ENCODE results near the gene MEGF11.

The MEGF11 gene

DNA sequence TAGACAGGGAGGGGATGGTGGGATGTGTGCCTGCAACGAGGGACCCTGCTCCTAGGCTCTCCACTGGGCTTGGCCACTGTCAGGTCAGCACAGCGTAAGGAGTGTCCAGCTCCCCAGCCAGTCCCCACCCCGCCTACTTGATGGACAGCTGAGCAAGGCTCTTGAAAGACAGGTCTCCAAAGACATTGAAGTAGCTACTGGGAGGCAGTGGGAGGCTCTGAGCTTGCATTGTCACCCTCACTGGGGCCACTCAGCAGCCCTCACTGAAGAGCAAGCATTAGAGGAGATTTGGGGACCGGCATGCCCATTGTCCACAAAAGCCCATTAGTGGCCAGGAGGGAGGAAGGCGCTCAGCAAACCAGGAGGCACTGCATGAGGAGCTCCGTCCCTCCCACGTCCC lies 146.5 kb downstream of the MEGF11 start:
- H3K9me3 ChIP-seq (ENCODE audit: control insufficient read depth, insufficient read depth, low read depth, low read length), result no peaks in the 10 kb centered on the region
- no peak for TF ChIP-seq ZNF132 (tag by site-specific recombination; IDR thresholded peaks at IDR 0.05; ENCODE audit: borderline replicate concordance)
- TF ChIP-seq, protein P1, sequence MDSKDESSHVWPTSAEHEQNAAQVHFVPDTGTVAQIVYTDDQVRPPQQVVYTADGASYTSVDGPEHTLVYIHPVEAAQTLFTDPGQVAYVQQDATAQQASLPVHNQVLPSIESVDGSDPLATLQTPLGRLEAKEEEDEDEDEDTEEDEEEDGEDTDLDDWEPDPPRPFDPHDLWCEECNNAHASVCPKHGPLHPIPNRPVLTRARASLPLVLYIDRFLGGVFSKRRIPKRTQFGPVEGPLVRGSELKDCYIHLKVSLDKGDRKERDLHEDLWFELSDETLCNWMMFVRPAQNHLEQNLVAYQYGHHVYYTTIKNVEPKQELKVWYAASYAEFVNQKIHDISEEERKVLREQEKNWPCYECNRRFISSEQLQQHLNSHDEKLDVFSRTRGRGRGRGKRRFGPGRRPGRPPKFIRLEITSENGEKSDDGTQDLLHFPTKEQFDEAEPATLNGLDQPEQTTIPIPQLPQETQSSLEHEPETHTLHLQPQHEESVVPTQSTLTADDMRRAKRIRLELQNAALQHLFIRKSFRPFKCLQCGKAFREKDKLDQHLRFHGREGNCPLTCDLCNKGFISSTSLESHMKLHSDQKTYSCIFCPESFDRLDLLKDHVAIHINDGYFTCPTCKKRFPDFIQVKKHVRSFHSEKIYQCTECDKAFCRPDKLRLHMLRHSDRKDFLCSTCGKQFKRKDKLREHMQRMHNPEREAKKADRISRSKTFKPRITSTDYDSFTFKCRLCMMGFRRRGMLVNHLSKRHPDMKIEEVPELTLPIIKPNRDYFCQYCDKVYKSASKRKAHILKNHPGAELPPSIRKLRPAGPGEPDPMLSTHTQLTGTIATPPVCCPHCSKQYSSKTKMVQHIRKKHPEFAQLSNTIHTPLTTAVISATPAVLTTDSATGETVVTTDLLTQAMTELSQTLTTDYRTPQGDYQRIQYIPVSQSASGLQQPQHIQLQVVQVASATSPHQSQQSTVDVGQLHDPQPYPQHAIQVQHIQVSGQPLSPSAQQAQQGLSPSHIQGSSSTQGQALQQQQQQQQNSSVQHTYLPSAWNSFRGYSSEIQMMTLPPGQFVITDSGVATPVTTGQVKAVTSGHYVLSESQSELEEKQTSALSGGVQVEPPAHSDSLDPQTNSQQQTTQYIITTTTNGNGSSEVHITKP (tag by site-specific recombination; IDR thresholded peaks at IDR 0.05), result peak; percentile 63
- no peak overlapping the region for H3K4me3 ChIP-seq (ENCODE audit: low read depth, low read length)
- ChIA-PET POLR2A (no interaction called here), CTCF (interaction anchor here (0.6 kb wide), 1 partner anchor 181 kb away, joined by 3 read pairs; no protein-coding TSS in a partner anchor)
- no peak overlapping the region for H3K27ac ChIP-seq (ENCODE audit: extremely low read depth, low read depth, low read length)
- no peaks in the 10 kb centered on the region for H3K36me3 ChIP-seq (ENCODE audit: control insufficient read depth in 2 of 2, insufficient read depth in 1 of 2, low read length in 2 of 2)
- no peaks in the 10 kb centered on the region for H3K4me1 ChIP-seq (ENCODE audit: control insufficient read depth, insufficient read depth, low read length)

DNA sequence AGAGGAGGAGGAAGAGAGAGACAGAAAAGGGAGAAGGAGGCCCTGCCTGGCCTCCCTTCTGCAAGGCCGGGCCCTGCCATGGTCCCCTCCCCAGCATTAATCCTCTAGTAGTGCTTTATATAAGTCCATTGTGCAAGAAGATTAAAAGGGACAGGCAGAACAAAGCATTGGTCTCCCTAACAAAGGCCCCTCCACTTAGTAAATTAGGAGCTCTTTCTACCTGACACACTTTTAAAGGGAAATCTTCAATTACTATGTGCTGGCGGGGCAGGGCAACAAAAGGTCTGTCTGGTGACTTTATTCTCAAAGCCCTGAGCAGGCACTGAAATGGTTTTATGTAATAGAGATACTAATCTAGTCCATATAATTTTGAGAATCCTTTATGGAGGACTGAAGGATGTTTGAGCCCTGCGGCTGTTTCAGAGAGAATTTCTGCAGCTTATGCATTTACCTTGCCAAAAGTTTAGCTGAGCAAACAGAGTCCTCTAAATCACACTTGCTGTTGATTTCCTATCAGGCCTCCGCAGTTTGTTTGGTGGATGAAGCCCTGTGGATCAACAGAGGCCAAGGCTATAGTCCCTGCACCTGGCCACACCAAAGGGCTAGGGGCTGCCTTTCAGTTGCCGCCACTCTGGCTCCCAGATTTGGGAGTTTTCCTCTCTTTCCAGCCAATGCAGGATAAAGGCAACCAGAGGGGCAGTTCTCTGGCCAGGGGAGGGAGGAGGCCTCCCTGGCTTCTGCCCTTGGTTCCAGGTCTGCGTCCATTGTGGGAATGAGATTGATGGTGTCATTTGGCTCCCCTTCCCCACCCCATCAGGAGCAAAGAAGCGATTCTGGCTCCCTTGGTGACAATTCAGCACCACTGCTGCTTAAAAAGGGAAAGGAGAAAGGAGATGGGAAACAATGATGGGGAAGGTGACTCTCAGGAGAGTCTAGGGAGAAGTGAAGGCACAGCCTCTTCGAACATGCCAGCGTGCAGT lies 148.0 kb downstream of the MEGF11 start:
- no peaks in the 10 kb centered on the region for H3K9me3 ChIP-seq (ENCODE audit: control insufficient read depth, insufficient read depth, low read depth, low read length)
- H3K4me1 ChIP-seq (ENCODE audit: control insufficient read depth, insufficient read depth, low read length), result peaks cover 3% of the 10 kb centered on the region
- H3K4me3 ChIP-seq (ENCODE audit: low read depth, low read length), result no peak overlapping the region
- POLR2A ChIA-PET, result no interaction called here
- CTCF ChIA-PET, result no interaction called here
- H3K36me3 ChIP-seq (ENCODE audit: control insufficient read depth in 2 of 2, insufficient read depth in 1 of 2, low read length in 2 of 2), result no peaks in the 10 kb centered on the region
- H3K27ac ChIP-seq (ENCODE audit: extremely low read depth, low read depth, low read length), result no peak overlapping the region
- peak; percentile 28; the same call in 1 of the 2 replicates for TF ChIP-seq PRDM1 (tag by site-specific recombination; IDR thresholded peaks at IDR 0.05)
- TF ChIP-seq, protein P2, sequence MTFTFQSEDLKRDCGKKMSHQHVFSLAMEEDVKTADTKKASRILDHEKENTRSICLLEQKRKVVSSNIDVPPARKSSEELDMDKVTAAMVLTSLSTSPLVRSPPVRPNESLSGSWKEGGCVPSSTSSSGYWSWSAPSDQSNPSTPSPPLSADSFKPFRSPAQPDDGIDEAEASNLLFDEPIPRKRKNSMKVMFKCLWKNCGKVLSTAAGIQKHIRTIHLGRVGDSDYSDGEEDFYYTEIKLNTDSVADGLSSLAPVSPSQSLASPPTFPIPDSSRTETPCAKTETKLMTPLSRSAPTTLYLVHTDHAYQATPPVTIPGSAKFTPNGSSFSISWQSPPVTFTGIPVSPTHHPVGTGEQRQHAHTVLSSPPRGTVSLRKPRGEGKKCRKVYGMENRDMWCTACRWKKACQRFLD (tag by site-specific recombination; IDR thresholded peaks at IDR 0.05), result no peak

GRCh38 chr15:66103293-66103590 lies 150.3 kb downstream of the MEGF11 start:
- ChIA-PET CTCF (no interaction called here), POLR2A (no interaction called here)
- Histone ChIP-seq H3K9me3 (ENCODE audit: control insufficient read depth, insufficient read depth, low read depth, low read length) (no peaks in the 10 kb centered on the region), H3K36me3 (ENCODE audit: control insufficient read depth in 2 of 2, insufficient read depth in 1 of 2, low read length in 2 of 2) (no peaks in the 10 kb centered on the region), H3K4me1 (ENCODE audit: control insufficient read depth, insufficient read depth, low read length) (peaks cover 3% of the 10 kb centered on the region), H3K27ac (ENCODE audit: extremely low read depth, low read depth, low read length) (no peak overlapping the region), H3K4me3 (ENCODE audit: low read depth, low read length) (no peak overlapping the region)
- TF ChIP-seq ZNF768 (tag by site-specific recombination; IDR thresholded peaks at IDR 0.05), result peak; percentile 94
- no peak for TF ChIP-seq KLF7 (tag by site-specific recombination; IDR thresholded peaks at IDR 0.05; ENCODE audit: borderline replicate concordance)
- TF ChIP-seq KLF1 (tag by site-specific recombination; IDR thresholded peaks at IDR 0.05), result no peak
- no peak for TF ChIP-seq ZNF37A (tag by site-specific recombination; IDR thresholded peaks at IDR 0.05)

- CTCF ChIA-PET, result no interaction called here
- Histone ChIP-seq H3K9me3 (ENCODE audit: control insufficient read depth, insufficient read depth, low read depth, low read length) (no peaks in the 10 kb centered on the region), H3K4me3 (ENCODE audit: low read depth, low read length) (no peak overlapping the region), H3K36me3 (ENCODE audit: control insufficient read depth in 2 of 2, insufficient read depth in 1 of 2, low read length in 2 of 2) (no peaks in the 10 kb centered on the region), H3K27ac (ENCODE audit: extremely low read depth, low read depth, low read length) (no peak overlapping the region), H3K4me1 (ENCODE audit: control insufficient read depth, insufficient read depth, low read length) (peaks cover 3% of the 10 kb centered on the region)
- TF ChIP-seq ZNF274 (IDR thresholded peaks at IDR 0.05; ENCODE audit: low read length), result no peak
- TF ChIP-seq ZNF274 (tag by site-specific recombination; IDR thresholded peaks at IDR 0.05; ENCODE audit: borderline replicate concordance), result no peak
- peak; percentile 97 for TF ChIP-seq KLF1 (tag by site-specific recombination; IDR thresholded peaks at IDR 0.05)
- no peak for TF ChIP-seq EGR2 (tag by site-specific recombination; IDR thresholded peaks at IDR 0.05; ENCODE audit: low read depth)
- no peak for TF ChIP-seq ZNF10 (tag by site-specific recombination; IDR thresholded peaks at IDR 0.05)
- POLR2A ChIA-PET, result interaction anchor here (0.6 kb wide), 1 partner anchor 300 kb away, joined by 3 read pairs; no protein-coding TSS in a partner anchor
Measured at GRCh38 chr15:66102563-66103292, 150.8 kb downstream of the MEGF11 start.
